HCT116 (cell line): Measurements from ENCODE around the gene SPATA16. TPM values are rescaled to one million over a fixed set of nuclear protein-coding genes. Genes with fewer than 3 reads are reported as not detected.

Experiments
- ATAC-seq: fragments of 200-7000 bp; cut with Tn5 transposase; 2 replicates; pipeline ENCODE4 v1.9.1; 2020; ENCODE audit warnings: mild to moderate bottlenecking, moderate library complexity
- BruUV-seq: library from RNA; stranded (reverse); fragments of 400-500 nt; replicated peaks from 2 replicates; lab custom pipeline; 2021; lab: Mats Ljungman, UMichigan
- CTCF ChIA-PET: fragments of 300-600 bp; sonication (Branson Sonifier 250); formaldehyde crosslinking; loops from one replicate; lab custom pipeline; 2021; ENCODE audit warnings: antibody characterized with exemption; lab: Charles Lee
- POLR2A ChIA-PET: fragments of 300-600, 350-600 bp; sonication (Branson Sonifier 250); formaldehyde crosslinking; loops from one replicate; lab custom pipeline; 2021; ENCODE audit warnings: antibody characterized with exemption; lab: Charles Lee
- RAD21 ChIA-PET, 2 experiments: fragments of 300-600 bp; sonication (Branson Sonifier 250); formaldehyde crosslinking; loops; one replicate each; lab custom pipeline; 2023; ENCODE audit warnings: low total read pairs in 2 of 2; ENCODE audit not compliant: uncharacterized antibody in 2 of 2, unreplicated experiment in 2 of 2, low non-redundant PET in 1 of 2; lab: Charles Lee
- DNase-seq: peaks from one replicate; pipeline ENCODE4 v3.0.0-alpha.2; 2010; ENCODE audit warnings: low read depth, low spot score
- H2AFZ ChIP-seq: fragments of 200-600 bp; shearing (Covaris generic), sonication (generic); 2 replicates; pipeline ENCODE4 v1.6.1; 2017; ENCODE audit warnings: low read depth, mixed run types, mixed read lengths, antibody characterized with exemption, low read length; ENCODE audit not compliant: poor library complexity, severe bottlenecking
- H3K27ac ChIP-seq: 2 replicates; pipeline ENCODE4 v1.5.1; 2012; ENCODE audit warnings: low read depth, low read length
- H3K27me3 ChIP-seq: fragments of 200-600 bp; sonication (generic); 2 replicates; pipeline ENCODE4 v1.6.1; 2016; ENCODE audit warnings: mixed run types, low read length, mixed read lengths; ENCODE audit not compliant: insufficient read depth
- H3K36me3 ChIP-seq, 2 experiments: fragments of 200-500 bp in 1 of 2; fragments of 200-600 bp in 1 of 2; sonication (Bioruptor generic) in 1 of 2; sonication (generic) in 1 of 2; 2 replicates each; pipeline versions ENCODE4 v1.5.1 to v1.6.1; 2014 to 2016; ENCODE audit warnings: low read length in 2 of 2, inconsistent platforms in 1 of 2, mixed read lengths in 1 of 2, mixed run types in 1 of 2; ENCODE audit not compliant: insufficient read depth in 2 of 2, control insufficient read depth in 1 of 2
- H3K4me1 ChIP-seq, 2 experiments: fragments of 200-600 bp in 1 of 2; sonication (generic) in 1 of 2; 2 replicates each; pipeline versions ENCODE4 v1.5.1 to v1.6.1; 2012 to 2017; ENCODE audit warnings: low read length in 2 of 2, inconsistent platforms in 1 of 2, mild to moderate bottlenecking in 1 of 2, mixed read lengths in 1 of 2, mixed run types in 1 of 2, moderate library complexity in 1 of 2; ENCODE audit not compliant: insufficient read depth in 2 of 2, control insufficient read depth in 1 of 2
- H3K4me2 ChIP-seq: fragments of 200-600 bp; sonication (generic); 2 replicates; pipeline ENCODE4 v1.6.1; 2017; ENCODE audit warnings: mixed run types, low read length, mixed read lengths
- H3K4me3 ChIP-seq, 2 experiments: fragments of 200-600 bp in 1 of 2; sonication (generic) in 1 of 2; replicated peaks in 1 of 2; 2 replicates each; pipeline ENCODE4 v1.5.1; 2011 to 2016; ENCODE audit warnings: low read length in 2 of 2, control low read depth in 1 of 2, low read depth in 1 of 2, mild to moderate bottlenecking in 1 of 2, mixed read lengths in 1 of 2, mixed run types in 1 of 2
- H3K79me2 ChIP-seq: fragments of 200-600 bp; sonication (generic); 2 replicates; pipeline ENCODE4 v1.6.1; 2017; ENCODE audit warnings: mild to moderate bottlenecking, mixed run types, low read length, moderate library complexity, mixed read lengths; ENCODE audit not compliant: insufficient read depth
- H3K9ac ChIP-seq: fragments of 200-600 bp; sonication (generic); 2 replicates; pipeline ENCODE4 v1.6.1; 2016; ENCODE audit warnings: low read length, mixed read lengths
- H3K9me2 ChIP-seq: fragments of 200-600 bp; sonication (generic), shearing (Covaris generic); 2 replicates; pipeline ENCODE4 v1.6.1; 2017; ENCODE audit warnings: mixed run types, mild to moderate bottlenecking, moderate library complexity; ENCODE audit not compliant: insufficient read depth
- H3K9me3 ChIP-seq, 2 experiments: fragments of 200-500 bp in 1 of 2; fragments of 200-600 bp in 1 of 2; sonication (Bioruptor generic) in 1 of 2; sonication (generic) in 1 of 2; 2 replicates each; pipeline ENCODE4 v1.6.1; 2014 to 2017; ENCODE audit warnings: low read length in 2 of 2, mixed read lengths in 2 of 2, inconsistent platforms in 1 of 2, low read depth in 1 of 2, mild to moderate bottlenecking in 1 of 2, mixed run types in 1 of 2, moderate library complexity in 1 of 2; ENCODE audit not compliant: control insufficient read depth in 1 of 2, insufficient read depth in 1 of 2
- H4K20me1 ChIP-seq: fragments of 200-600 bp; sonication (generic), shearing (Covaris generic); 2 replicates; pipeline ENCODE4 v1.6.1; 2017; ENCODE audit warnings: mixed run types, mild to moderate bottlenecking, moderate library complexity; ENCODE audit not compliant: insufficient read depth
- ATF3 ChIP-seq: IDR thresholded peaks from 2 replicates; pipeline ENCODE4 v1.6.1; 2012
- CBX3 ChIP-seq: IDR thresholded peaks from 2 replicates; pipeline ENCODE4 v1.6.1; 2012; ENCODE audit warnings: low read depth
- EGR1 ChIP-seq: IDR thresholded peaks from 2 replicates; pipeline ENCODE4 v1.6.1; 2012; ENCODE audit warnings: low read depth
- EZH2 ChIP-seq: fragments of 200-600 bp; sonication (generic); IDR thresholded peaks from 2 replicates; pipeline ENCODE4 v1.6.1; 2017; ENCODE audit warnings: antibody characterized with exemption, mixed run types
- MAX ChIP-seq: IDR thresholded peaks from 2 replicates; pipeline ENCODE4 v1.6.1; 2012
- POLR2A ChIP-seq: IDR thresholded peaks from 2 replicates; pipeline ENCODE4 v1.7.0; 2011; ENCODE audit warnings: borderline replicate concordance; ENCODE audit not compliant: insufficient read depth, insufficient read length; ENCODE audit errors: extremely low read depth
- REST ChIP-seq: IDR thresholded peaks from 2 replicates; pipeline ENCODE4 v1.6.1; 2012; ENCODE audit warnings: low read depth
- SIN3A ChIP-seq: IDR thresholded peaks from 2 replicates; pipeline ENCODE4 v1.6.1; 2012; ENCODE audit warnings: low read depth
- SP1 ChIP-seq: IDR thresholded peaks from 2 replicates; pipeline ENCODE4 v1.6.1; 2012; ENCODE audit warnings: low read depth
- YY1 ChIP-seq: IDR thresholded peaks from 2 replicates; pipeline ENCODE4 v1.6.1; 2011; ENCODE audit warnings: low read length, low read depth, moderate library complexity, mild to moderate bottlenecking; ENCODE audit not compliant: insufficient replicate concordance; ENCODE audit errors: extremely low read depth
- ZFX ChIP-seq: fragments of 450-650 bp; IDR thresholded peaks from 2 replicates; pipeline ENCODE4 v1.6.1; 2017
- ZNF274 ChIP-seq: fragments of 200-500 bp; sonication (Bioruptor generic); IDR thresholded peaks from 2 replicates; pipeline ENCODE4 v1.6.1; 2014; ENCODE audit warnings: mild to moderate bottlenecking, low read depth, low read length, inconsistent platforms
- intact Hi-C: fragments of 100-400 bp; cut with micrococcal nuclease; formaldehyde crosslinking; loops from 2 replicates; pipeline ENCODE4 v1.10.0; 2022
- total RNA-seq: library from RNA; stranded (reverse); gene quantifications from one replicate; pipeline ENCODE4 v1.2.1, GENCODE V29; 2021; ENCODE audit not compliant: unreplicated experiment

SPATA16 gene
- total RNA-seq, 1 experiment from 2014 or later = not detected

GRCh38 chr3:173089283-173089682 lies 51.8 kb downstream of the SPATA16 start:
- Histone ChIP-seq H3K27ac (no peak overlapping the region), H3K4me1 (no peaks in the 10 kb centered on the region), H3K9ac (no peak overlapping the region), H3K4me3 (no peak overlapping the region), H3K9me2 (no peaks in the 10 kb centered on the region), H3K27me3 (no peaks in the 10 kb centered on the region), H3K36me3 (no peaks in the 10 kb centered on the region), H3K4me2 (no peak overlapping the region), H4K20me1 (no peaks in the 10 kb centered on the region), H2AFZ (no peak overlapping the region), H3K79me2 (no peaks in the 10 kb centered on the region), H3K9me3 (no peaks in the 10 kb centered on the region)
- ChIA-PET RAD21 (no interaction called here), CTCF (no interaction called here), POLR2A (no interaction called here)
- intact Hi-C loops = no loop called here
- no peak for DNase-seq
- BruUV-seq = no TSS peak
- no peak for ATAC-seq
- TF ChIP-seq SIN3A (no peak), CBX3 (no peak), YY1 (no peak), SP1 (no peak), MAX (no peak), POLR2A (no peak), REST (no peak)

- intact Hi-C loops = no loop called here
- no peak for TF ChIP-seq SP1
- TF ChIP-seq ATF3 = no peak
- no peak for TF ChIP-seq MAX
- no peak for TF ChIP-seq CBX3
- no peak for TF ChIP-seq EGR1
- TF ChIP-seq SIN3A = no peak
- no peak for TF ChIP-seq POLR2A
- TF ChIP-seq REST = no peak
- TF ChIP-seq ZNF274 = no peak
- no peak for TF ChIP-seq EZH2
- TF ChIP-seq ZFX = no peak
Observed at GRCh38 chr3:173078525-173078924, 62.5 kb downstream of the SPATA16 start.

More at GRCh38 chr3:173078525-173078924, 62.5 kb downstream of the SPATA16 start:
- Histone ChIP-seq H3K4me3 (no peak overlapping the region), H3K9me2 (no peaks in the 10 kb centered on the region), H3K9me3 (no peaks in the 10 kb centered on the region), H3K4me1 (no peaks in the 10 kb centered on the region), H3K79me2 (no peaks in the 10 kb centered on the region), H3K36me3 (no peaks in the 10 kb centered on the region), H2AFZ (no peak overlapping the region), H3K27me3 (no peaks in the 10 kb centered on the region), H3K27ac (no peak overlapping the region), H3K9ac (no peak overlapping the region), H3K4me2 (no peak overlapping the region), H4K20me1 (no peaks in the 10 kb centered on the region)
- ChIA-PET POLR2A (no interaction called here), CTCF (no interaction called here), RAD21 (no interaction called here)
- ATAC-seq (no peak), DNase-seq (no peak)
- no TSS peak for BruUV-seq
